Lower leg skin (tissue), 3 donors: ENCODE data around the gene TIMM23.

Experiments used
- POLR2A ChIP-seq, 2 donors: fragments of 450-650 bp; IDR thresholded peaks; one replicate each; pipeline ENCODE4 v1.6.1; 2016 to 2017; ENCODE audit warnings: antibody characterized with exemption in 2 of 2, mild to moderate bottlenecking in 1 of 2, moderate library complexity in 1 of 2
- TF ChIP-seq, protein P1 (sequence below), 3 donors: fragments of 450-650 bp; IDR thresholded peaks; one replicate each; pipeline ENCODE4 v1.5.1; 2016; ENCODE audit warnings: antibody characterized with exemption in 3 of 3, mild to moderate bottlenecking in 3 of 3, moderate library complexity in 2 of 3

DNA sequence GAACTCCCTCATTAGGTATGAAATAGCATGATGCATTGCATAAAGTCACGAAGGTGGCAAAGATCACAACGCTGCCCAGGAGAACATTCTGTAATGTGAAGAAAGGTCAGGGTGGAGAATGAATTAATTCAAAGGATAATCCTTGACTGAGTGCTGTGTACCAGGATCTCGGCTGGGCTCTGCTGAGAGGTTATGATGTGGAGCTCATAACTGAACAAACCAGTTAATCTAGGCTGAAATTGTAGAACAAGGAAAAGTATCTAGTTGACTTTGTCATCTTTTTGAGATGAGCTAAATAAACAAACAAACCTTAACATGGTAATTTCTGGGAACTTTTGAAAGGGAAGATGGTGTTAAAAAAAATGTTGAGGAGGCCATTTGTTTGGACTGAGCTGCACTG, 67.7 kb downstream of the TIMM23 start:
- TF ChIP-seq, protein P1, sequence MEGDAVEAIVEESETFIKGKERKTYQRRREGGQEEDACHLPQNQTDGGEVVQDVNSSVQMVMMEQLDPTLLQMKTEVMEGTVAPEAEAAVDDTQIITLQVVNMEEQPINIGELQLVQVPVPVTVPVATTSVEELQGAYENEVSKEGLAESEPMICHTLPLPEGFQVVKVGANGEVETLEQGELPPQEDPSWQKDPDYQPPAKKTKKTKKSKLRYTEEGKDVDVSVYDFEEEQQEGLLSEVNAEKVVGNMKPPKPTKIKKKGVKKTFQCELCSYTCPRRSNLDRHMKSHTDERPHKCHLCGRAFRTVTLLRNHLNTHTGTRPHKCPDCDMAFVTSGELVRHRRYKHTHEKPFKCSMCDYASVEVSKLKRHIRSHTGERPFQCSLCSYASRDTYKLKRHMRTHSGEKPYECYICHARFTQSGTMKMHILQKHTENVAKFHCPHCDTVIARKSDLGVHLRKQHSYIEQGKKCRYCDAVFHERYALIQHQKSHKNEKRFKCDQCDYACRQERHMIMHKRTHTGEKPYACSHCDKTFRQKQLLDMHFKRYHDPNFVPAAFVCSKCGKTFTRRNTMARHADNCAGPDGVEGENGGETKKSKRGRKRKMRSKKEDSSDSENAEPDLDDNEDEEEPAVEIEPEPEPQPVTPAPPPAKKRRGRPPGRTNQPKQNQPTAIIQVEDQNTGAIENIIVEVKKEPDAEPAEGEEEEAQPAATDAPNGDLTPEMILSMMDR (IDR thresholded peaks at IDR 0.05) = no peak
- TF ChIP-seq POLR2A (IDR thresholded peaks at IDR 0.05) = no peak
